HG03442 (cell line): ENCODE data around the gene SMTNL2.
"Not testable (repeated sequence)": the region's sequence is repeated elsewhere in the genome, so short reads cannot be mapped to it uniquely, and the experiment has no call there.

Experiments
- ATAC-seq: cut with Tn5 transposase; IDR thresholded peaks from one replicate; pipeline ENCODE4 v1.9.1; 2021; ENCODE audit warnings: mild to moderate bottlenecking, moderate library complexity; ENCODE audit not compliant: unreplicated experiment

SMTNL2 gene

DNA sequence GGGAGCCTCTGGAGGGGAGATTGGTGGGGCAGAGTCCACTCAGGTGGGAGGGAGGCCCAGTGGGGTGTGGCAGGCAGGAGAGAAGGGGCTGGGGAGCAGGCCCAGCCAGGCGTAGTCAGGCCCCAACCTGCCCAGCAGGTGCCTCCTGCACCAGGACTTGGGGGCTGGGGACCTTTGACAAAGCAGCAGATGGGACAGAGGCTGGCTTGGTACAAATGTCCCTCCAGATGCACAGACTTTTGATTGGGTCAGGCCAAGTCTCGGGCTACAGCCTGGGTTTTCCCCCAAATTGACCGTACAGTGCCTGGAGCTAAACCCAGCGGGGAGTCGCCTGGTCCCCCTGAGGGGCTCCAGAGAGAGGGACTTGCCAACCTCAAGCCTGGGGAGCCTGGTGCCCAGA is 24.4 kb upstream of the SMTNL2 start:
- ATAC-seq: no peak

GRCh38 chr17:4560421-4560820 is 23.9 kb upstream of the SMTNL2 start, which contains the start of gene GGT6:
GGT6 (minus strand) TSS chr17:4560577; CDS start chr17:4560521, 56 bp downstream.
- ATAC-seq: no peak

- no peak for ATAC-seq
Observed at GRCh38 chr17:4560837-4561256, 23.5 kb upstream of the SMTNL2 start.

- ATAC-seq: no peak
Observed at GRCh38 chr17:4562015-4562969, 22.0 kb upstream of the SMTNL2 start.

GRCh38 chr17:4565209-4566141 is 18.9 kb upstream of the SMTNL2 start:
- no peak for ATAC-seq

- ATAC-seq: no peak
Observed at GRCh38 chr17:4566785-4567184, 17.5 kb upstream of the SMTNL2 start.

DNA sequence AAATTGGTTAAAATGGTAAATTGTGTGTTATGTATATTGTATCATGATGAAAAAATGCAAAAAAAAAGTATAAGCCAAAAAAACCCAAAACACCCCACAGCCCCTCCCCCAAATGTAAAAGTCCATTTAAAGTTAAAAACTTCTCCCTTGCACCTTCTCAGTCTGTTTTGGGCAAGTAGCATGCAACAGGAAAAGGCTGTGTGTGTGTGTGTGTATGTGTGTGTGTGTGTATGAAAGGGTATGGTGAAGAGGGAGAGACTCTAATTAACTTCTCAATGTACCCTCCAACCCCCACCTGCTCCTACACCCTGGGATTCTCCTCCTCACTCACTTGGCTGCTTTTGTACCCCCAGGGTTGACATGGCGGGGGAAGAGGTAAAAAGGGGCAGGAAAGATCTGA is 14.7 kb upstream of the SMTNL2 start:
- no peak for ATAC-seq

GRCh38 chr17:4572131-4572530 is 12.2 kb upstream of the SMTNL2 start:
- no peak for ATAC-seq

DNA sequence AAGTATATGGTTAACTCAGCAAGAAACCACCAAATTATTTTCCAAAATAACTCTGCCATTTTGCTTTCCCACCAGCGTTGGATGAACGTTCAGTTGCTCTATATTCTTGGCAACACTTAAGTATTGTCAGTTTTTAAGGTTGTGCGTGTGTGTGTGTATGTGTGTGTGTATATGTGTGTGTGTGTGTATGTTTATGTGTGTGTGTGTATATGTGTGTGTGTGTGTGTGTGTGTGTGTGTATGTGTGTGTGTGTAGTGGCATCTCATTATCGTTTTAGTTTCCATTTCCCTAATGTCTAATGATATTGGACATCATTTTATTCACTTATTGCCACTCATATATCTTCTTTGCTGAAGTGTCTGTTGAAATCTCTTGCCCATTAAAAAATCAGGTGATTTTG is 11.2 kb upstream of the SMTNL2 start:
- no peak for ATAC-seq

- ATAC-seq: no peak
Observed at GRCh38 chr17:4573669-4574068, 10.7 kb upstream of the SMTNL2 start.

GRCh38 chr17:4574448-4575045 is 9.8 kb upstream of the SMTNL2 start:
- no peak for ATAC-seq

GRCh38 chr17:4576161-4576558 is 8.2 kb upstream of the SMTNL2 start:
- no peak for ATAC-seq

GRCh38 chr17:4576729-4577322 is 7.5 kb upstream of the SMTNL2 start:
- no peak for ATAC-seq

GRCh38 chr17:4577386-4577993 is 6.8 kb upstream of the SMTNL2 start:
- ATAC-seq: no peak

- ATAC-seq: not testable (repeated sequence)
Observed at GRCh38 chr17:4578349-4578748, 6.0 kb upstream of the SMTNL2 start.

DNA sequence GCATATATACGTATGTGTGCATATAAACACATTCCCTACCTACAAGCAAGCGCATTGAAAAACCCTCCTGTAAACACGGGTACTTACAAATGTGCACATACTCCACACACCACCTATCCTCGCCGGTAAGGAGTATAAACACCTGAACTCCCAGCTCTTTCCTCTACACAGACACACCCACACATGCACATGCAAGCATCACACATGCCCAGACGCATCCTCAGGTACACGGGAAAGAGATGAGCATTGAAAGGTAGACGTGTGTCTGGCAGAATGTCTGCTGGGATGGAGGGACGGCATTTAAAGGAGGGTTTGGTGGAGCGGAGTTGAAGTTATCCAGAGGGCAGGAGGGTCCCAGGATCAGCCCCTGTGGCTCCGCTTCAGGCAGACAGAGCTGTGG is 4.7 kb upstream of the SMTNL2 start:
- no peak for ATAC-seq

DNA sequence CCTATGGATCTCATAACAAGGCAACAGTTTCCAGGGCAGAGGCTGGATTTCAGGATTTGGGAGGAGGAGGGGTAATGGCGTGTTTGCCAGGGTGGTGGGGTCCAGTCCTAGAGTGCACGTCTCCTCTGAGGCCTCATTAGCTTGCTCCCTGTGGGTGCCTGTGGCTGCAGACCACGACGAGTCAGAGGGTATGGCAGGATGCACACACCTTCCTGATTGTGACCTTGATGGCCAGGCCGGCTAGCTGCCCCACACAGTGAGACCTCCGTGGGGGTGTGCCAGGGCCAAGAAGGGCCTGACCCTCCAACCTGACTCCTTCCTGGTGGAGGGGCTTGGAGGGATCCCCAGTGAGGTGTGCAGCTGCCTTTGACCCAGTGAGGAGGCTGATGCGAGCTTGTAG is 4.0 kb upstream of the SMTNL2 start:
- ATAC-seq: no peak

DNA sequence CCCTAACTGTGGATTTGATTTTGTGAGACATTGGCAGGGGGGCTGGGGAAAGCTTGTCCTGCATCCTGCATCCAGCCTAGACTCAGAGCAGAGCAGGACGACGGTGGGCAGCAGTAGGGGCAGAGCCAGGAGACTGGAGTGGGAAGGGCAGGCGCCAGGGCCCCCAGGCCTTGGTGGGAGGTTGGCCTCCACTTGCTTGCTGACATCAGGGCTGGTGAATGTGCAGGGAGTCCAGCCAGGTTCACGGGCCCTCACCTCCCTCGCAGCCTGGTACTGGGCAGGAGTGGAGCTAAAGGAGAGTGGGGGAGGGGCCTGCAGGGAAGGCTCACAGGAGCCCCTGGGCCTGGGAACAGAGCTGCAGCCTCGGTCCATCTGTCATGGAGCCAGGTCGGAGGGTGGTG is 2.2 kb upstream of the SMTNL2 start:
- ATAC-seq: no peak

- ATAC-seq: no peak
Observed at GRCh38 chr17:4582691-4583090, 1.6 kb upstream of the SMTNL2 start.

GRCh38 chr17:4583206-4583605 is 1.1 kb upstream of the SMTNL2 start:
- no peak for ATAC-seq
